ENCODE measurements around the gene CES3. TPM values are rescaled to one million over a fixed set of nuclear protein-coding genes. Genes with fewer than 3 reads are reported as not detected.

CES3 gene
- total and polyA plus RNA-seq, 9 of the 15 experiments (the other 6 are each of a cell fraction or from before 2014, with no cell fraction given) = 0.06 to 2.2 (median 0.68) TPM

DNA sequence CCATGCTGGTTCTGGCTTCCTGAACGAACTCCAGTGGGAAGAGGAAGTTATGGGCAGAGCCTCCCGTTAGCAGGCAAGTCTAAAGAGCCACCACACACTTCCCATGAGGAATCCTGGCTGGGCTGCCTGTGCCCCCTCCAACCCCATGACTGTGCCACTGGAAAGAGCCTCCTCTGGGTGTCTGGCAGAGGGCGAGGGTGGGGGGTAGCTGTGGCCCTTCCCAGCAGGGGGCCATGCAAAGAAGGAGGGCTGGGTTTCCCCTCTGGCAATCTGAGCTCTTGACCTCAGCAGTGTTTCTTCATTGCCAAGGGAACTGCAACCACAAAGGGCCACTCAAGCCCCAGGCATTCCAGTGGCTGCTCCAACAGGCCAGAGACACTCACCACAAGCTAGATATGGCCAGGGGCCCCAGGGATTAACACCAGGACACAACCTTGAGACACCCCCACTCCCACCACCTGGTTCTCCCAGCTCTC lies 34.1 kb upstream of the CES3 start (continued):
- TF ChIP-seq CBX5 (IDR thresholded peaks at IDR 0.05; ENCODE audit: borderline replicate concordance, low read depth) (no peak), BCL6 (CRISPR knock-in tag; IDR thresholded peaks at IDR 0.05) (no peak), FOXJ3 (CRISPR knock-in tag; IDR thresholded peaks at IDR 0.05) (peak; percentile 67; the same call in 1 of the 2 replicates), SMARCB1 (IDR thresholded peaks at IDR 0.05; ENCODE audit: insufficient read length, low read depth) (no peak), ETV5 (CRISPR knock-in tag; IDR thresholded peaks at IDR 0.05; ENCODE audit: low read depth) (no peak), CREM (IDR thresholded peaks at IDR 0.05; ENCODE audit: low read depth) (no peak), FOXK2 (conservative IDR thresholded peaks at IDR 0.05 in 1 of 2, IDR thresholded peaks at IDR 0.05 in 1 of 2; ENCODE audit: low read depth in 2 of 2) (no peak), HMGN3 (IDR thresholded peaks at IDR 0.05; ENCODE audit: borderline replicate concordance, extremely low read depth, insufficient read length, low read depth, low read length) (no peak), NR2C2 (CRISPR knock-in tag; IDR thresholded peaks at IDR 0.05) (no peak), NR2C2 (tag; IDR thresholded peaks at IDR 0.05) (peak; percentile 32; the same call in 1 of the 2 replicates), TAF1 (IDR thresholded peaks at IDR 0.05; ENCODE audit: control insufficient read depth, extremely low read depth, insufficient read depth, low read length, severe bottlenecking) (no peak), FOXJ2 (tag; IDR thresholded peaks at IDR 0.05) (0 out of 2 replicates have a peak, but pooled peaks have one; percentile 23), NELFE (IDR thresholded peaks at IDR 0.05; ENCODE audit: insufficient read depth, insufficient read length) (no peak), NCOA2 (IDR thresholded peaks at IDR 0.05; ENCODE audit: partially characterized antibody in 2 of 2) (no peak), HDGF (IDR thresholded peaks at IDR 0.05) (no peak), E2F5 (CRISPR knock-in tag; IDR thresholded peaks at IDR 0.05) (no peak), KLF10 (CRISPR knock-in tag; IDR thresholded peaks at IDR 0.05) (no peak), ZFP36 (IDR thresholded peaks at IDR 0.05; ENCODE audit: low read depth, low read length, partially characterized antibody) (no peak), ZNF561 (CRISPR knock-in tag; conservative IDR thresholded peaks at IDR 0.05) (no peak), PRDM10 (IDR thresholded peaks at IDR 0.05; ENCODE audit: partially characterized antibody) (no peak), RFX5 (IDR thresholded peaks at IDR 0.05; ENCODE audit: low read depth, low read length) (no peak), OTX1 (CRISPR knock-in tag; IDR thresholded peaks at IDR 0.05) (no peak), RFX1 (IDR thresholded peaks at IDR 0.05) (peak; percentile 44; the same call in 1 of the 2 replicates)
- TF ChIP-seq, protein P1, sequence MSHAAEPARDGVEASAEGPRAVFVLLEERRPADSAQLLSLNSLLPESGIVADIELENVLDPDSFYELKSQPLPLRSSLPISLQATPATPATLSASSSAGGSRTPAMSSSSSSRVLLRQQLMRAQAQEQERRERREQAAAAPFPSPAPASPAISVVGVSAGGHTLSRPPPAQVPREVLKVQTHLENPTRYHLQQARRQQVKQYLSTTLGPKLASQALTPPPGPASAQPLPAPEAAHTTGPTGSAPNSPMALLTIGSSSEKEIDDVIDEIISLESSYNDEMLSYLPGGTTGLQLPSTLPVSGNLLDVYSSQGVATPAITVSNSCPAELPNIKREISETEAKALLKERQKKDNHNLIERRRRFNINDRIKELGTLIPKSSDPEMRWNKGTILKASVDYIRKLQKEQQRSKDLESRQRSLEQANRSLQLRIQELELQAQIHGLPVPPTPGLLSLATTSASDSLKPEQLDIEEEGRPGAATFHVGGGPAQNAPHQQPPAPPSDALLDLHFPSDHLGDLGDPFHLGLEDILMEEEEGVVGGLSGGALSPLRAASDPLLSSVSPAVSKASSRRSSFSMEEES (CRISPR knock-in tag; IDR thresholded peaks at IDR 0.05) = no peak

Measured in K562 (cell line).